K562 (cell line): ENCODE measurements around the gene INPP5E. TPM values are rescaled to one million over a fixed set of nuclear protein-coding genes. Genes with fewer than 3 reads are reported as not detected.

Experiments used
- ATAC-seq: fragments of 200-7000 bp; cut with Tn5 transposase; 3 replicates; pipeline ENCODE4 v1.9.1; 2020; ENCODE audit warnings: moderate library complexity
- BruUV-seq: library from RNA; stranded (reverse); fragments of 400-500 nt; replicated peaks from 2 replicates; lab custom pipeline; 2021; lab: Mats Ljungman, UMichigan
- CTCF ChIA-PET: fragments of 300-600 bp; formaldehyde crosslinking; extraction: SDS; loops from one replicate; lab custom pipeline; 2021; ENCODE audit warnings: low intra/inter-chr PET ratio; lab: Yijun Ruan, JAX
- POLR2A ChIA-PET: fragments of 300-600, 350-650 bp; sonication (Branson Sonifier 250); formaldehyde crosslinking; extraction: SDS; loops from one replicate; lab custom pipeline; 2021; ENCODE audit warnings: antibody characterized with exemption, inconsistent platforms; lab: Yijun Ruan, JAX
- DNase-seq, 4 experiments: peaks; one replicate each; pipeline versions ENCODE4 v3.0.0 to v3.0.0-alpha.2; 2011 to 2018; ENCODE audit warnings: low spot score in 3 of 4, mixed read lengths in 3 of 4; ENCODE audit errors: extremely low read depth in 1 of 4
- FAIRE-seq: peaks from 2 replicates; lab custom pipeline; 2011; peaks lifted over from hg19 to GRCh38; lab: Jason Lieb, UNC
- H2AFZ ChIP-seq: 2 replicates; pipeline ENCODE4 v1.6.0; 2011; ENCODE audit warnings: low read depth, low read length, control low read depth, inconsistent platforms
- H3K27ac ChIP-seq: fragments of 200-600 bp; 3 replicates; pipeline ENCODE4 v1.8.0; 2011; ENCODE audit warnings: low read depth, mild to moderate bottlenecking, control low read depth, inconsistent platforms, low read length, moderate library complexity, mixed read lengths; ENCODE audit errors: extremely low read depth
- H3K27me3 ChIP-seq, 2 experiments: fragments of 300-600 bp in 1 of 2; 2 replicates in 1 of 2; 3 replicates in 1 of 2; pipeline versions ENCODE4 v1.6.0 to v1.8.0; 2011; ENCODE audit warnings: inconsistent platforms in 2 of 2, low read length in 2 of 2, mild to moderate bottlenecking in 1 of 2, mixed read lengths in 1 of 2, moderate library complexity in 1 of 2; ENCODE audit not compliant: control insufficient read depth in 2 of 2, insufficient read depth in 2 of 2
- H3K36me3 ChIP-seq: fragments of 300-600 bp; 3 replicates; pipeline ENCODE4 v1.8.0; 2011; ENCODE audit warnings: mild to moderate bottlenecking, low read length, inconsistent platforms; ENCODE audit not compliant: control insufficient read depth, insufficient read depth
- H3K4me1 ChIP-seq, 2 experiments: fragments of 200-600 bp in 1 of 2; replicated peaks in 1 of 2; 2 replicates in 1 of 2; 3 replicates in 1 of 2; pipeline versions ENCODE4 v1.5.1 to v1.8.0; 2011; ENCODE audit warnings: inconsistent platforms in 2 of 2, low read length in 2 of 2, mild to moderate bottlenecking in 1 of 2, mixed read lengths in 1 of 2, moderate library complexity in 1 of 2; ENCODE audit not compliant: control insufficient read depth in 2 of 2, insufficient read depth in 2 of 2
- H3K4me2 ChIP-seq: 2 replicates; pipeline ENCODE4 v1.6.1; 2011; ENCODE audit warnings: low read length, control low read depth, inconsistent platforms, mixed read lengths; ENCODE audit not compliant: insufficient read depth
- H3K4me3 ChIP-seq: fragments of 200-600 bp; sonication (generic), shearing (Covaris generic); 2 replicates; pipeline ENCODE4 v1.5.1; 2016; ENCODE audit warnings: control low read depth, inconsistent platforms
- H3K79me2 ChIP-seq: fragments of 200-600 bp; 3 replicates; pipeline ENCODE4 v1.8.0; 2011; ENCODE audit warnings: low read length, inconsistent platforms; ENCODE audit not compliant: control insufficient read depth, insufficient read depth
- H3K9ac ChIP-seq, 2 experiments: 2 replicates each; pipeline versions ENCODE4 v1.6.0 to v1.6.1; 2011; ENCODE audit warnings: low read depth in 2 of 2, low read length in 2 of 2, control low read depth in 1 of 2, inconsistent platforms in 1 of 2, mild to moderate bottlenecking in 1 of 2, mixed read lengths in 1 of 2; ENCODE audit not compliant: insufficient read depth in 1 of 2
- H3K9me1 ChIP-seq: one replicate; pipeline ENCODE4 v1.6.0; 2011; ENCODE audit warnings: inconsistent platforms, mild to moderate bottlenecking, low read length, moderate library complexity; ENCODE audit not compliant: control insufficient read depth, insufficient read depth
- H3K9me3 ChIP-seq: replicated peaks from 2 replicates; pipeline ENCODE4 v1.5.1; 2011; ENCODE audit warnings: low read depth, low read length, inconsistent platforms; ENCODE audit not compliant: control insufficient read depth, insufficient read depth
- H4K20me1 ChIP-seq: replicated peaks from 2 replicates; pipeline ENCODE4 v1.6.1; 2011; ENCODE audit warnings: low read length, inconsistent platforms, mixed read lengths; ENCODE audit not compliant: control insufficient read depth, insufficient read depth
- ARID3A ChIP-seq: IDR thresholded peaks from 2 replicates; pipeline ENCODE4 v1.6.1; 2012; ENCODE audit warnings: low read depth, low read length, improper control_type of control experiment, borderline replicate concordance
- BACH1 ChIP-seq: fragments of 200-800 bp; sonication (Bioruptor generic); IDR thresholded peaks from 2 replicates; pipeline ENCODE4 v1.6.1; 2016; ENCODE audit warnings: missing genetic modification characterization, missing compliant biosample characterization
- ETV1 ChIP-seq: fragments of 450-650 bp; conservative IDR thresholded peaks from 2 replicates; pipeline ENCODE4 v1.6.1; 2016; ENCODE audit warnings: missing genetic modification characterization, control low read depth, low read depth, missing compliant biosample characterization
- GMEB1 ChIP-seq: fragments of 250-450 bp; sonication (Bioruptor Pico); IDR thresholded peaks from 2 replicates; pipeline ENCODE4 v1.4.0; 2020; ENCODE audit warnings: mild to moderate bottlenecking
- TAF9B ChIP-seq: fragments of 450-650 bp; IDR thresholded peaks from 2 replicates; pipeline ENCODE4 v1.6.1; 2018; ENCODE audit warnings: mild to moderate bottlenecking; ENCODE audit not compliant: partially characterized antibody
- WGBS: fragments of 100-300 bp; shearing (Covaris generic); methylation state at CpG from one replicate; pipeline ENCODE4 v1.1.6; 2016; ENCODE audit warnings: low coverage, mixed read lengths; ENCODE audit not compliant: insufficient coverage; ENCODE audit errors: missing lambda C conversion rate; 5-methylcytosine and 5-hydroxymethylcytosine counted together
- in situ Hi-C: fragments of 300-500 bp; cut with MboI; formaldehyde crosslinking; loops from 4 replicates; pipeline ENCODE4 v1.15.0; 2018; ENCODE audit warnings: inconsistent platforms, mixed read lengths
- intact Hi-C: fragments of 100-400 bp; cut with micrococcal nuclease; formaldehyde crosslinking; loops from 2 replicates; pipeline ENCODE4 v1.14.2; 2022
- polyA plus RNA-seq, 8 experiments: library from polyadenylated mRNA; depleted of rRNA in 4 of 8; stranded (reverse) in 5 of 8; unstranded in 3 of 8; fragments of >200 nt; fragmentation: Nextera tagmentation in 2 of 8; fragmentation: Illumina TruSeq in 1 of 8; extraction: Ambion mirVana in 2 of 8; extraction: Trizol in 1 of 8; gene quantifications; 2 replicates each; pipeline versions ENCODE4 v1.2.1 to v1.2.3, GENCODE V29; 2011 to 2014; ENCODE audit warnings: inconsistent platforms in 1 of 8, missing spikeins in 1 of 8
- total RNA-seq, 7 experiments: library from RNA; depleted of rRNA in 6 of 7; stranded (reverse); fragments of >200 nt in 6 of 7; fragmentation: Illumina TruSeq in 2 of 7; extraction: Trizol in 2 of 7; gene quantifications; 2 replicates each; pipeline versions ENCODE4 v1.2.1 to v1.2.3, GENCODE V29; 2011 to 2021; ENCODE audit warnings: low replicate concordance in 1 of 7

INPP5E gene
- total and polyA plus RNA-seq, 9 of the 15 experiments (the other 6 are each of a cell fraction or from before 2014, with no cell fraction given): 0.38 to 17.4 (median 4.9) TPM

DNA sequence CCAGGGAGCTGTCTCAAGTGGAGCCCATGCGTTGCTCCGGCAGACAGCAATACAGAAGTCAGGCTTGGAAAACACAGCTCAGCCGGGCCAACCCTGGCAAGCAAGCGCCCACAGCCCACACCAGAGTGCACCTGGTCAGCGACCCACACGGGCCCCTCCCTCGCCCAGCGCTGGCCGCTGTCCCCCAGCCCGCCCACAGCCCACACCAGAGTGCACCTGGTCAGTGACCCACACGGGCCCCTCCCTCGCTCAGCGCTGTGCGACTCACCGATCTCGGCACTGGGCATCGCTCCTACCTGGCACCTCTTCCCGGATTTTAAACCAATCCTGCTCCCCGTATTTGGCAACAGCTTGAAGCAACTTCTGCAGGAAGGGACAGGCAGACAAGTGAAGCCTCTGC lies 52.4 kb downstream of the INPP5E start:
- H3K79me2 ChIP-seq: no peaks in the 10 kb centered on the region
- CTCF ChIA-PET: no interaction called here
- H3K9ac ChIP-seq: no peak overlapping the region
- no TSS peak for BruUV-seq
- H3K4me2 ChIP-seq: no peak overlapping the region
- H3K36me3 ChIP-seq: peaks cover 91% of the 10 kb centered on the region; the same call in 2 of the 3 replicates
- intact Hi-C loops: no loop called here
- TF ChIP-seq ARID3A: no peak
- TF ChIP-seq BACH1: no peak
- TF ChIP-seq GMEB1 (CRISPR knock-in tag): no peak
- no peak for TF ChIP-seq TAF9B
- no peak for TF ChIP-seq ETV1 (tag)
- TF ChIP-seq, all 486 proteins: peak for 0
- no peak overlapping the region for H3K4me3 ChIP-seq
- no peak overlapping the region for H2AFZ ChIP-seq
- DNase-seq (no peak), ATAC-seq (no peak), FAIRE-seq (no peak)
- in situ Hi-C loops: no loop called here
- no peaks in the 10 kb centered on the region for H3K27me3 ChIP-seq
- no peaks in the 10 kb centered on the region for H3K9me1 ChIP-seq
- no peak overlapping the region for H3K27ac ChIP-seq
- POLR2A ChIA-PET: interaction anchor here (1.1 kb wide), 1 partner anchor 9 kb away, joined by 3 read pairs; no protein-coding TSS in a partner anchor
- H3K4me1 ChIP-seq: peaks cover 0 to 18% of the 10 kb centered on the region in 2 experiments; a peak in 1 of 5 replicates
- WGBS: 96% methylated on average over 14 of the region's 19 CpGs
- no peaks in the 10 kb centered on the region for H3K9me3 ChIP-seq
- no peaks in the 10 kb centered on the region for H4K20me1 ChIP-seq
